H1 (cell line): ENCODE results near the gene IFTAP. TPM values are rescaled to one million over a fixed set of nuclear protein-coding genes. Genes with fewer than 3 reads are reported as not detected.

Experiments
- ATF3 ChIP-seq: IDR thresholded peaks from 2 replicates; pipeline ENCODE4 v1.6.1; 2011; ENCODE audit warnings: low read depth, mild to moderate bottlenecking, low read length; ENCODE audit not compliant: insufficient read depth
- CTCF ChIP-seq, 3 experiments: IDR thresholded peaks; 1 replicate in 2 of 3; 2 replicates in 1 of 3; pipeline versions ENCODE4 v1.5.1 to v1.6.1; 2011; ENCODE audit warnings: low read length in 3 of 3, mild to moderate bottlenecking in 3 of 3, inconsistent platforms in 2 of 3, low read depth in 1 of 3, moderate library complexity in 1 of 3; ENCODE audit not compliant: insufficient read depth in 1 of 3; ENCODE audit errors: control extremely low read depth in 1 of 3
- NANOG ChIP-seq: IDR thresholded peaks from 2 replicates; pipeline ENCODE4 v1.6.1; 2011; ENCODE audit warnings: low read length, low read depth, mild to moderate bottlenecking, inconsistent platforms; ENCODE audit not compliant: insufficient read depth, poor library complexity, severe bottlenecking
- SP1 ChIP-seq: IDR thresholded peaks from 2 replicates; pipeline ENCODE4 v1.6.1; 2011; ENCODE audit warnings: low read depth, low read length
- USF2 ChIP-seq: IDR thresholded peaks from 2 replicates; pipeline ENCODE4 v1.6.1; 2011; ENCODE audit warnings: low read length, improper control_type of control experiment
- polyA plus RNA-seq, 7 experiments: library from polyadenylated mRNA; depleted of rRNA in 3 of 7; stranded (reverse) in 5 of 7; unstranded in 2 of 7; fragments of >200 nt in 5 of 7; fragments of 200-250 nt in 2 of 7; gene quantifications; 1 replicate in 5 of 7; 2 replicates in 1 of 7; 4 replicates in 1 of 7; pipeline versions ENCODE4 v1.2.1 to v1.2.3, GENCODE V29; 2011 to 2013; ENCODE audit warnings: missing spikeins in 2 of 7, mixed read lengths in 2 of 7
- total RNA-seq: library from RNA; stranded (reverse); fragmentation: NEBNext Ultra II Directional; extraction: Animal tissue kit (Norgen Biotek cat#: 25700); gene quantifications from 2 replicates; pipeline ENCODE4 v1.2.1, GENCODE V29; 2021

IFTAP gene
- total and polyA plus RNA-seq, 2 of the 8 experiments (the other 6 are each of a cell fraction or from before 2014, with no cell fraction given): 21.2 to 23.9 TPM

- TF ChIP-seq ATF3: no peak
- no peak for TF ChIP-seq SP1
- TF ChIP-seq USF2: no peak
- TF ChIP-seq NANOG: no peak
- no peak for TF ChIP-seq CTCF (IDR thresholded peaks at IDR 0.05; ENCODE audit: control extremely low read depth in 1 of 3, insufficient read depth in 1 of 3, low read depth in 1 of 3, low read length in 3 of 3)
These were observed 29.2 kb downstream of the IFTAP start (continued) for GRCh38 chr11:36623494-36623893.
